GM12801 (cell line): Measurements from ENCODE around the gene PPP1R37.

Source experiments
- TF ChIP-seq, protein P1 (sequence below): IDR thresholded peaks from one replicate; pipeline ENCODE4 v1.5.1; 2011; ENCODE audit warnings: control low read depth; ENCODE audit not compliant: insufficient read length; ENCODE audit errors: extremely low read depth

Gene PPP1R37

DNA sequence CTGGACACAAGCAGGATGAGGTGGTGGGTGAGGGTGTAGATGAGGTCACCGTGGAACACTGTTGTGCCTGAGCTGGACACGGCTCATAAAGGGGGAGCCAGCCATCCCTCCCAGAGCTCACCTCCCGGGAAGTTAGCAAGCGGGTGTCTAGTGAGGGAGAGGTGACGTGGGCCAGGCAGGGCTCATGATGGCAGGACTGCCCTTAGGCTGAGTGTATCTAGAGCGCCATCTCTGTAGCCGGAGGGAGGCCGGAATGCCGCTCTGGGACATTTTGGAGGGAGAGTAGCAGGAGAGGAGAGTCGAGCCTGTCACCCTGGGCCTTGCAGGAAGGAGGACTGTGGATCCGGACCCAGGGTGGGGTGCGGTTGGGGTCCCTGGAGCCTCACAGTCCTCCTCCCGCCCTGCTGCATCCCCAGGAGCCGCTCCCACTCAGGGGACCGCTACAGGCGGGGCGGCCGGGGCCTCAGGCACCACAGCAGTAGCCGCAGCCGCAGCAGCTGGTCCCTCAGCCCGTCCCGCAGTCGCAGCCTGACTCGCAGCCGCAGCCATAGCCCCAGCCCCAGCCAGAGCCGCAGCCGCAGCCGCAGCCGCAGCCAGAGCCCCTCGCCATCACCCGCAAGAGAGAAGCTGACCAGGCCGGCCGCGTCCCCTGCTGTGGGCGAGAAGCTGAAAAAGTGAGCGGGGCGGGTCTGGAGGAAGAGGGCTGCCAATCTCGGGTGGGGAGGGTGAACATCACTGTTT, 25.9 kb upstream of the PPP1R37 start:
- TF ChIP-seq, protein P1, sequence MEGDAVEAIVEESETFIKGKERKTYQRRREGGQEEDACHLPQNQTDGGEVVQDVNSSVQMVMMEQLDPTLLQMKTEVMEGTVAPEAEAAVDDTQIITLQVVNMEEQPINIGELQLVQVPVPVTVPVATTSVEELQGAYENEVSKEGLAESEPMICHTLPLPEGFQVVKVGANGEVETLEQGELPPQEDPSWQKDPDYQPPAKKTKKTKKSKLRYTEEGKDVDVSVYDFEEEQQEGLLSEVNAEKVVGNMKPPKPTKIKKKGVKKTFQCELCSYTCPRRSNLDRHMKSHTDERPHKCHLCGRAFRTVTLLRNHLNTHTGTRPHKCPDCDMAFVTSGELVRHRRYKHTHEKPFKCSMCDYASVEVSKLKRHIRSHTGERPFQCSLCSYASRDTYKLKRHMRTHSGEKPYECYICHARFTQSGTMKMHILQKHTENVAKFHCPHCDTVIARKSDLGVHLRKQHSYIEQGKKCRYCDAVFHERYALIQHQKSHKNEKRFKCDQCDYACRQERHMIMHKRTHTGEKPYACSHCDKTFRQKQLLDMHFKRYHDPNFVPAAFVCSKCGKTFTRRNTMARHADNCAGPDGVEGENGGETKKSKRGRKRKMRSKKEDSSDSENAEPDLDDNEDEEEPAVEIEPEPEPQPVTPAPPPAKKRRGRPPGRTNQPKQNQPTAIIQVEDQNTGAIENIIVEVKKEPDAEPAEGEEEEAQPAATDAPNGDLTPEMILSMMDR = no peak

DNA sequence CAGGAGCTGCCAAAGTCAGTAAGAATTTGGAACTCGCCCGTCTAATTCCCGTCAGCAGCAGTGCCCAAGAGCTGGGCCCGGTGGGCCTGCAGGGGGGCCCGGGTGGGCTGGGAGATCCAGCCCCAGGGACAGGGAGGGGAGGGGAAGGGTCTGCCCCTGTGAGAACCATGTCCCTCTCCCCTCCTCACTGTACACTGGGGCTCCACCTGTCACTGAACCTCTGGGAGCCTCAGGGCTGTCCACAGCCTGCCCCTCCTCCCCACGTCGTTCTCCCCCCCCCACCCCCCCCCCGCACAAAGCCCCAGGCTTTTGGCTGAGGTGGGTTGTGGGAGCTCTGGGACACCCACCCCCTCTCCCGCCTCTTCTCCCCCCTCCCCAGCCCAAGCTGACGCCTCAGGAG, 24.9 kb upstream of the PPP1R37 start:
- TF ChIP-seq, protein P1 = no peak

- TF ChIP-seq, protein P1 = no peak
Measured at GRCh38 chr19:45069056-45069455, 23.9 kb upstream of the PPP1R37 start.

GRCh38 chr19:45070214-45070613, 22.8 kb upstream of the PPP1R37 start:
- TF ChIP-seq, protein P1 = no peak

DNA sequence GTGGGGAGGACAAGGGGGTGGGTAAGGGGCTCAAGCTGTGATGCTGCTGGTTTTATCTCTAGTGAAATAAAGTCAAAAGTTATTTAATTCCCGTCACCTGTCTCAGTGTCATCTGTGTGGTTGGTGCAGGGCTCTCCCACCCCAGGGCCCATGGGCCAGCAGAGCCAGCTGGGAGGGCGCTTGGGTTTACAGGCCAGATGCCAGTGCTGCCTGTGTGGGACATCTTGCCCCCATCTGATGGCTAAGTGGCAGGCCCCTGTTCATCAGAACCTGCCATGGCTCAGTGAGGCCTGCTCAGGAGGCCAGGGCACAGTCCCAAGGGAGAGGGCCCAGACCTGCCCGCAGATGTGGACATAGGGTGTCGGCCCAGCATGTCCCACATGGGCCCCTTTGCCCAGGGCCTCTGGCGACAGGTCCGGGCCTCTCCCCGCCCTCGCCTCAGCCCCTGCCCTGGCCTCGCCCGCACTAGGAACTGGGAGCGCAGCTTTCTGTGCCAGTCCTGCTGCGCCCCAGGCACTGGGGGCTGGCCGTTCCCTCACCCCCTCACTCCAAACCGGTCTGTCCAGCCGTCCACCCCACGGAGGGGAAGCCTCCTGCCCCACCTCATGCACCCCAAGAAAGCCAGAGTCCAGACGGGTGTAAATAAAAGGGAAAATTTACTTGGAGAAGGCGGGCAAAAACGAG, 22.0 kb upstream of the PPP1R37 start:
- TF ChIP-seq, protein P1 = no peak

GRCh38 chr19:45071545-45071938, 21.4 kb upstream of the PPP1R37 start:
- TF ChIP-seq, protein P1 = no peak

- TF ChIP-seq, protein P1 = no peak
Measured at GRCh38 chr19:45071969-45072790, 20.8 kb upstream of the PPP1R37 start.
